DOHH2 (cell line): ENCODE data around the gene TLL2.

ENCODE experiments used
- H3F3A ChIP-seq: fragments of 200-600 bp; sonication (generic), shearing (Covaris generic); 2 replicates; pipeline ENCODE4 v1.6.0; 2016; ENCODE audit warnings: antibody characterized with exemption, mild to moderate bottlenecking; ENCODE audit not compliant: control insufficient read depth, insufficient read depth
- H3K27ac ChIP-seq: fragments of 200-600 bp; sonication (generic); 2 replicates; pipeline ENCODE4 v1.5.1; 2014; ENCODE audit warnings: low read depth, mild to moderate bottlenecking, low read length, moderate library complexity
- H3K27me3 ChIP-seq: fragments of 200-600 bp; sonication (generic); 2 replicates; pipeline ENCODE4 v1.6.1; 2014; ENCODE audit warnings: mild to moderate bottlenecking, low read length, mixed read lengths; ENCODE audit not compliant: control insufficient read depth
- H3K36me3 ChIP-seq: fragments of 200-600 bp; sonication (generic); 2 replicates; pipeline ENCODE4 v1.6.1; 2014; ENCODE audit warnings: mild to moderate bottlenecking, low read length, moderate library complexity, mixed read lengths; ENCODE audit not compliant: control insufficient read depth
- H3K4me1 ChIP-seq: fragments of 200-600 bp; sonication (generic); 2 replicates; pipeline ENCODE4 v1.6.1; 2014; ENCODE audit warnings: mild to moderate bottlenecking, low read length, mixed read lengths; ENCODE audit not compliant: control insufficient read depth
- H3K4me2 ChIP-seq: fragments of 200-600 bp; sonication (generic); 2 replicates; pipeline ENCODE4 v1.6.0; 2014; ENCODE audit warnings: mild to moderate bottlenecking, low read length, moderate library complexity
- H3K4me3 ChIP-seq: fragments of 200-600 bp; sonication (generic); 2 replicates; pipeline ENCODE4 v1.5.1; 2014; ENCODE audit warnings: mild to moderate bottlenecking, low read length, mixed read lengths
- H3K79me2 ChIP-seq: fragments of 200-600 bp; sonication (generic); 2 replicates; pipeline ENCODE4 v1.6.1; 2014; ENCODE audit warnings: mild to moderate bottlenecking, low read length, mixed read lengths; ENCODE audit not compliant: control insufficient read depth
- H3K9me2 ChIP-seq: fragments of 200-600 bp; sonication (generic); replicated peaks from 2 replicates; pipeline ENCODE4 v1.6.1; 2014; ENCODE audit warnings: mild to moderate bottlenecking, low read length, mixed read lengths; ENCODE audit not compliant: control insufficient read depth
- H3K9me3 ChIP-seq: fragments of 200-600 bp; sonication (generic); 2 replicates; pipeline ENCODE4 v1.6.1; 2014; ENCODE audit warnings: antibody characterized with exemption, low read length, mixed read lengths; ENCODE audit not compliant: control insufficient read depth, insufficient read depth
- H4K20me1 ChIP-seq: fragments of 200-600 bp; sonication (generic); 2 replicates; pipeline ENCODE4 v1.6.0; 2014; ENCODE audit warnings: low read depth, mild to moderate bottlenecking, antibody characterized with exemption, low read length, moderate library complexity; ENCODE audit not compliant: control insufficient read depth, insufficient read depth
- EZH2phosphoT487 ChIP-seq: fragments of 200-600 bp; sonication (generic); IDR thresholded peaks from 2 replicates; pipeline ENCODE4 v1.6.1; 2017; ENCODE audit warnings: borderline replicate concordance, mild to moderate bottlenecking, antibody characterized with exemption, low read length, moderate library complexity, mixed read lengths
- TF ChIP-seq, protein P1 (sequence below): fragments of 200-600 bp; sonication (generic); IDR thresholded peaks from one replicate; pipeline ENCODE4 v1.5.1; 2014; ENCODE audit warnings: antibody characterized with exemption, mild to moderate bottlenecking, low read depth, low read length; ENCODE audit not compliant: poor library complexity, severe bottlenecking

TLL2 gene

DNA sequence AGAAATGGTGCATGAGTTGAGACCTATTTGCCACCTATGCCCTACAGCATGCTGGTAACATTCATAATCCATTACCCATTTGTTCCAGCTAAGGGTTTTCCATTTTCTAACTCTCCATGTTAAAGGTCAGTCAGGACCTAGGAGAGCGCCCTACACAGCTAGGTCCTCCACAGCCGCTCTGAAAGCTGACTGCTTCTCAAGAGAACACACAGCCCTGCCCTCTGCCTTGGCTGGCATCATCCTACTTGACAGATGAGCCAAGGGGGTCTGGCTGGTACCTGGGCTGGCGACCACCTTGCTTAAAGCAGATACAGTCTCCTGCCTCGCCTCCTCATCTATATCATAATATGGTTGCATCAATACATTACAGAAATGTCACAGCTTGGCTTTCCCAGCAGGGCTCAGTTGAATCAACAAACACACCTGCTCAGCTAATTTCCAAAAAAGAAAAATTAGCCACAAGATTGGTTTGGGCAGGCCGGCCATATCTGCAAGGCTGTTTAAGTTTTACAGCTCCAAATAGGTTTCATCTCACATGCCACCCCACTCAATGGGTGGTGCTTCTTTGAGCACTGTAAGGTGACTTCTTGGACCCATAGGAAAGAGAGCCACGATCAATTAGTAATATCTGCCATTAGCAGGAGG, 17.3 kb downstream of the TLL2 start:
- H3K27me3 ChIP-seq = no peaks in the 10 kb centered on the region; the same call in 1 of the 2 replicates
- TF ChIP-seq EZH2phosphoT487 = no peak
- TF ChIP-seq, protein P1, sequence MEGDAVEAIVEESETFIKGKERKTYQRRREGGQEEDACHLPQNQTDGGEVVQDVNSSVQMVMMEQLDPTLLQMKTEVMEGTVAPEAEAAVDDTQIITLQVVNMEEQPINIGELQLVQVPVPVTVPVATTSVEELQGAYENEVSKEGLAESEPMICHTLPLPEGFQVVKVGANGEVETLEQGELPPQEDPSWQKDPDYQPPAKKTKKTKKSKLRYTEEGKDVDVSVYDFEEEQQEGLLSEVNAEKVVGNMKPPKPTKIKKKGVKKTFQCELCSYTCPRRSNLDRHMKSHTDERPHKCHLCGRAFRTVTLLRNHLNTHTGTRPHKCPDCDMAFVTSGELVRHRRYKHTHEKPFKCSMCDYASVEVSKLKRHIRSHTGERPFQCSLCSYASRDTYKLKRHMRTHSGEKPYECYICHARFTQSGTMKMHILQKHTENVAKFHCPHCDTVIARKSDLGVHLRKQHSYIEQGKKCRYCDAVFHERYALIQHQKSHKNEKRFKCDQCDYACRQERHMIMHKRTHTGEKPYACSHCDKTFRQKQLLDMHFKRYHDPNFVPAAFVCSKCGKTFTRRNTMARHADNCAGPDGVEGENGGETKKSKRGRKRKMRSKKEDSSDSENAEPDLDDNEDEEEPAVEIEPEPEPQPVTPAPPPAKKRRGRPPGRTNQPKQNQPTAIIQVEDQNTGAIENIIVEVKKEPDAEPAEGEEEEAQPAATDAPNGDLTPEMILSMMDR = no peak

DNA sequence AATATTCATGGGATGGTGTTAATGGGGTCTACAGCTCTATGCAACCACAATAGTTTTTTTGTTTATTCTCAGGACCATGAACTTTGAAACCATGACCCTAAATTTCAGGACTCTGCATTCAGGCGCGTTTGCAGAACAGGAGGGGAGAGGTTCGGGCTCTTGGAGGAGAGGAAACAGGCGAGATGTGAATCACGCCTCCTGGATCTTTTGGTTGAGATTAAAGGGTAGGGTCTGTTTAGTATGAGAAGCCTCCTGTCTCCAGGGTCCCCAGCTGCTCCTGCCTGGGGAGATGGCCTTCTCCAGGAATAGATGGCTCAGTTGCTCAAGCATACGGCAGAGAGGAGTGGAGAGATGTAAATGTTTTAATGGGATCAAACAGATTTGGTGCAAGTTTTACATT, 18.2 kb downstream of the TLL2 start:
- no peaks in the 10 kb centered on the region for H3K9me3 ChIP-seq
- no peaks in the 10 kb centered on the region for H4K20me1 ChIP-seq
- H3K36me3 ChIP-seq = no peaks in the 10 kb centered on the region
- H3K27ac ChIP-seq = no peak overlapping the region
- no peak for TF ChIP-seq EZH2phosphoT487
- TF ChIP-seq, protein P1 = no peak
- H3K4me1 ChIP-seq = no peaks in the 10 kb centered on the region
- no peak overlapping the region for H3K4me3 ChIP-seq
- H3K4me2 ChIP-seq = no peak overlapping the region
- no peaks in the 10 kb centered on the region; the same call in 1 of the 2 replicates for H3K27me3 ChIP-seq
- no peaks in the 10 kb centered on the region for H3K9me2 ChIP-seq
- no peaks in the 10 kb centered on the region for H3F3A ChIP-seq
- no peaks in the 10 kb centered on the region for H3K79me2 ChIP-seq

More for the DNA sequence above, 17.3 kb downstream of the TLL2 start:
- Histone ChIP-seq H3F3A (no peaks in the 10 kb centered on the region), H3K9me2 (no peaks in the 10 kb centered on the region), H3K9me3 (no peaks in the 10 kb centered on the region), H4K20me1 (no peaks in the 10 kb centered on the region), H3K27ac (no peak overlapping the region), H3K4me3 (no peak overlapping the region), H3K4me2 (no peak overlapping the region), H3K79me2 (no peaks in the 10 kb centered on the region), H3K36me3 (no peaks in the 10 kb centered on the region), H3K4me1 (no peaks in the 10 kb centered on the region)

DNA sequence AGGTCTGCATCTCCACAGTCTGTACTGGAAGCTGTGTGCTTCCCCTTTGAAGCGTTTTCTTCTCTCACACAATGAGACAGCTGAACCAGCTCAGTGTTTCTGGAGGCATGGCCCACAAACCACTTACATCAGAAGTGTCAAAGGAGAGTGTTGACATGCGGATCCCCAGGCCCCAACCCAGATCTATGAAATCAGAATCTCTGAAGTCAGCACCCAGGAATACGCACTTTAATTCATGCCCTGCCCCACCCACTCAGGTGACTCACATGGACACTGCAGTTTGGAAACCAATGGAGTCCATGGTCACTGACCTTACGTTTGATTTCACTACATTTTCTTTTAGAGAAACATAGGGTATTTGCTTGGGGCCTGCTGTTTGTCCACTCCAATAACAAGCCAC, 19.0 kb downstream of the TLL2 start:
- H3K79me2 ChIP-seq = no peaks in the 10 kb centered on the region
- H3K27ac ChIP-seq = no peak overlapping the region
- TF ChIP-seq EZH2phosphoT487 = no peak
- TF ChIP-seq, protein P1 = no peak
- H3F3A ChIP-seq = no peaks in the 10 kb centered on the region
- H3K36me3 ChIP-seq = no peaks in the 10 kb centered on the region
- H4K20me1 ChIP-seq = no peaks in the 10 kb centered on the region
- H3K4me1 ChIP-seq = no peaks in the 10 kb centered on the region
- H3K4me3 ChIP-seq = no peak overlapping the region
- no peaks in the 10 kb centered on the region for H3K9me2 ChIP-seq
- no peak overlapping the region for H3K4me2 ChIP-seq
- no peaks in the 10 kb centered on the region for H3K9me3 ChIP-seq
- H3K27me3 ChIP-seq = no peaks in the 10 kb centered on the region; the same call in 1 of the 2 replicates
